Kidney tubule cell (primary cell): ENCODE measurements around the gene CXCL13.
"Not testable (repeated sequence)": the region's sequence is repeated elsewhere in the genome, so short reads cannot be mapped to it uniquely, and the experiment has no call there.

Experiments used
- DNase-seq: peaks from one replicate; pipeline ENCODE4 v3.0.0-alpha.2; 2018; ENCODE audit warnings: low spot score

The CXCL13 gene

GRCh38 chr4:77605210-77605902, at the start of gene CXCL13:
Gene CXCL13, plus strand, starts transcription at chr4:77605820. Its CDS starts 46 bp downstream, at chr4:77605866.
- no peak for DNase-seq

GRCh38 chr4:77560170-77560569, 45.5 kb upstream of the CXCL13 start:
- no peak for DNase-seq

- DNase-seq, result not testable (repeated sequence)
Measured at GRCh38 chr4:77561720-77562119, 43.9 kb upstream of the CXCL13 start.

- DNase-seq, result no peak
Measured at GRCh38 chr4:77564231-77564630, 41.4 kb upstream of the CXCL13 start.

GRCh38 chr4:77566148-77566547, 39.5 kb upstream of the CXCL13 start:
- DNase-seq, result no peak

GRCh38 chr4:77567549-77567948, 38.1 kb upstream of the CXCL13 start:
- DNase-seq, result no peak

GRCh38 chr4:77570508-77571214, 35.0 kb upstream of the CXCL13 start:
- not testable (repeated sequence) for DNase-seq

GRCh38 chr4:77576351-77576750, 29.3 kb upstream of the CXCL13 start:
- DNase-seq, result no peak

GRCh38 chr4:77578145-77578544, 27.5 kb upstream of the CXCL13 start:
- DNase-seq, result no peak

GRCh38 chr4:77579406-77580076, 26.1 kb upstream of the CXCL13 start:
- DNase-seq, result peak; percentile 95

- DNase-seq, result peak; percentile 47
Measured at GRCh38 chr4:77581724-77582123, 23.9 kb upstream of the CXCL13 start.

GRCh38 chr4:77582156-77582555, 23.5 kb upstream of the CXCL13 start:
- DNase-seq, result peak; percentile 51

GRCh38 chr4:77582711-77583110, 22.9 kb upstream of the CXCL13 start:
- peak; percentile 76 for DNase-seq

- no peak for DNase-seq
Measured at GRCh38 chr4:77586951-77587383, 18.7 kb upstream of the CXCL13 start.

GRCh38 chr4:77590482-77590881, 15.1 kb upstream of the CXCL13 start:
- DNase-seq, result no peak

- no peak for DNase-seq
Measured at GRCh38 chr4:77591532-77591931, 14.1 kb upstream of the CXCL13 start.

- no peak for DNase-seq
Measured at GRCh38 chr4:77593101-77593500, 12.5 kb upstream of the CXCL13 start.

GRCh38 chr4:77593993-77594392, 11.6 kb upstream of the CXCL13 start:
- peak; percentile 56 for DNase-seq

- DNase-seq, result no peak
Measured at GRCh38 chr4:77595364-77595973, 10.2 kb upstream of the CXCL13 start.

- DNase-seq, result peak; percentile 60
Measured at GRCh38 chr4:77599378-77599777, 6.2 kb upstream of the CXCL13 start.

- DNase-seq, result peak; percentile 52
Measured at GRCh38 chr4:77600521-77601451, 4.8 kb upstream of the CXCL13 start.
